ENCODE results near the gene NR2C2. TPM values are rescaled to one million over a fixed set of nuclear protein-coding genes. Genes with fewer than 3 reads are reported as not detected.

Gene NR2C2
- total RNA-seq, 2 donors from 2014 or later = 75.9 to 79.1 TPM

DNA sequence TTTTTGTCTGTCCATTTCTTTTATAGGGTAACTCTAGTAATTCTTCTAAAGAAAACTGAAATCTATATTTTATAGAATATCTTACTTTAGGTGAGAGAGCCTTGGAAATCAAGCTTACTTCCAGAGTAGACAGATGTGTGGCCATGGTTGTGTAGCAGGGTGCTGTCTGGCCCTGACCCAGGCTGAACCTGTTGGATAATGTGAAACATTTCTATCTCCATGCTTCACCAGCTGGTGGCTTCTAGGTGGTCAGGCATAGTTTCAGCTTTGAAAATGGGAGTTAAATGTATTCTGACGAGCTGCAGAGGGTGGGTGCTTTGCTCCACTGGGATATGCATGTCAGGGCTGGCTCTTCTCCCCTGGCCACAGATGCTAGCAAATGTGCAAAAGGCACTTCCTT lies 20.8 kb upstream of the NR2C2 start:
- Mint-ChIP-seq H3K27me3 (ENCODE audit: low read depth) (no peaks in the 10 kb centered on the region), H3K36me3 (ENCODE audit: insufficient read depth in 2 of 2) (no peaks in the 10 kb centered on the region), H3K4me1 (ENCODE audit: low read depth) (no peaks in the 10 kb centered on the region), H3K9me3 (no peaks in the 10 kb centered on the region), H3K4me3 (no peak overlapping the region), H3K27ac (no peak overlapping the region)
- DNase-seq = no peak
- ATAC-seq (replicated peaks in 1 of 2) = no peak

DNA sequence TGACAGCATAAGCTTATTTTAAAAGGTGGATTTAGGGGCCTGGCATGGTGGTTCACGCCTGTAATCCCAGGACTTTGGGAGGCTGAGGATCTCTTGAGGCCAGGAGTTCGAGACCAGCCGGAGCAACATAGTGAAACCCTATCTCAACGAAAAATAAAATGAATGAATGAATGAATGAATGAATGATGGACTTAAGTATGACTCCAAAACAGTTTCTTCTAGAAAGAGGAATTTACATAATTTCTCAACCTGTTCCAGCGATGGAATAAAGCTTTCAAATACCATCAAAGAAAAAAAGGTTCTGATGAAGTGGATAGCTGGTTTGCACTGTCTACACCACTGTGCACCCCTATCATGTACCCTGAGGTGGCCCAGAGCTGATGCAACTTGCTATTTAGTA lies 20.1 kb upstream of the NR2C2 start:
- Mint-ChIP-seq H3K27ac (no peak overlapping the region), H3K9me3 (no peaks in the 10 kb centered on the region), H3K4me3 (no peak overlapping the region), H3K27me3 (ENCODE audit: low read depth) (no peaks in the 10 kb centered on the region), H3K4me1 (ENCODE audit: low read depth) (no peaks in the 10 kb centered on the region), H3K36me3 (ENCODE audit: insufficient read depth in 2 of 2) (no peaks in the 10 kb centered on the region)
- no peak for DNase-seq
- ATAC-seq (replicated peaks in 1 of 2) = no peak

DNA sequence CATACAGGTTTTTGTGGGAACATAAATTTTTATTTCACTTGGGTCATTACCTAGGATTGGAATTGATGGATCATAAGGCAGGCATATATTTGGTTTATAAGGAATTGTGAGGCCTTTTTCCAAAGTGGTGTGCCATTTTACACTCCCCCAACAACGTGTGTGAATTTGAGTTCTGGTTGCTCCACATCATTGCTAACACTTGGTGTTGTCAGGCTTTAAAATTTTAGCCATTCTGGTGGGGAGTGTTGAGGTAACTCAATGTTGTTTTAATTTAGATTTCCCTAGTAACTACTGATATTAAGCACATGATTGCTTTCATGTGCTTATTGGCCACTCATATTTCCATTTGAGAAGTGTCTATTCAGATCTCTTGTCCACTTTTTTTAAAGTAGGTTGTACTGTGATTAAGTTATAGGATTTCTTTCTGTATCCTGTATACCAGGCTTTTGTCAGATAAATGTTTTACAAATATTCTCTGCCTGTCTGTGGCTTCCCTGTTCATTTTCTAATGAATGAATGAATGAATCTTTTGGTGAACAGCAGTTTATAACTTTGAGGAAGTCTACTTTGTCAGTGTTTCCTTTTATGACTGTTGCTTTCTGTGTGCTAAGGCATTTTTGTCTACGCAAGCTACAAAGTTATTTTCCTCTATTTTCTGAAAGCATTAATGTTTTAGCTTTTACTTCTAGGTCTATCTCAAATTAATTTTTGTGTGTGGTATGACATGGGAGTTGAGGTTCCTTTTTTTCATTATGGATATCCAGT lies 17.9 kb upstream of the NR2C2 start:
- Mint-ChIP-seq H3K27ac (no peak overlapping the region), H3K4me1 (ENCODE audit: low read depth) (no peaks in the 10 kb centered on the region), H3K4me3 (no peak overlapping the region), H3K9me3 (no peaks in the 10 kb centered on the region), H3K27me3 (ENCODE audit: low read depth) (no peaks in the 10 kb centered on the region), H3K36me3 (ENCODE audit: insufficient read depth in 2 of 2) (no peaks in the 10 kb centered on the region)
- DNase-seq (no peak), ATAC-seq (replicated peaks in 1 of 2) (no peak)

DNA sequence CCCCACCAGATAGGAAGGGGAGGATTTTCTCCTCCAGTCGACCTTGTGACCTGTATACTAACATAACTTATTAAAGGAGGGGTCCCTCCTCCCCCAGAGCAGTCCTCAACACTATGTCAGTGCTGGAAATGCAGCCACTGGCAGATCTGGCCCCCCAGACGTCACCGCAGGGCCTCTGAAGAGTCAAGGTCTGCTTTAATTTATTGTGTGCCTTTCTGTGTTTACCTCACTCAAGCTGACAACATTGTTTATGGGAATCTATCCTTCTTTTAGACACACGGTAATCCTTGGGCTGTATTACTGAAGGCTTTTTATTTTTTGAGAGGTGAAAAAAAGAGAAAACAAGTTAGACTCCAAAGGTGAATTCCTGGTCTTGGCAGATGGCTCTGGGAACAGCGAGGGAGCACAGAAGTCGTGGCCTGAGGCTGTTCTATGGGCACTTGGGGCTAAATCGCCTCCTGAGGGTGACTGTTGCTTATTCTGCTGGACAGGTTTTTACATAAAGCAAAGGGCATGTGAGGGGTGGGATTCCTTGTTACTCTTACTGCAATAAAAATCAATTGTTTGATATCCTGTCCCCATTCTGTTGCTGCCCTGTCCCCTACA lies 13.5 kb upstream of the NR2C2 start:
- H3K27ac Mint-ChIP-seq = no peak overlapping the region
- no peak for DNase-seq
- no peaks in the 10 kb centered on the region for H3K36me3 Mint-ChIP-seq (ENCODE audit: insufficient read depth in 2 of 2)
- H3K27me3 Mint-ChIP-seq (ENCODE audit: low read depth) = no peaks in the 10 kb centered on the region
- H3K4me1 Mint-ChIP-seq (ENCODE audit: low read depth) = no peaks in the 10 kb centered on the region
- no peak for ATAC-seq (replicated peaks in 1 of 2)
- no peak overlapping the region for H3K4me3 Mint-ChIP-seq
- H3K9me3 Mint-ChIP-seq = no peaks in the 10 kb centered on the region

DNA sequence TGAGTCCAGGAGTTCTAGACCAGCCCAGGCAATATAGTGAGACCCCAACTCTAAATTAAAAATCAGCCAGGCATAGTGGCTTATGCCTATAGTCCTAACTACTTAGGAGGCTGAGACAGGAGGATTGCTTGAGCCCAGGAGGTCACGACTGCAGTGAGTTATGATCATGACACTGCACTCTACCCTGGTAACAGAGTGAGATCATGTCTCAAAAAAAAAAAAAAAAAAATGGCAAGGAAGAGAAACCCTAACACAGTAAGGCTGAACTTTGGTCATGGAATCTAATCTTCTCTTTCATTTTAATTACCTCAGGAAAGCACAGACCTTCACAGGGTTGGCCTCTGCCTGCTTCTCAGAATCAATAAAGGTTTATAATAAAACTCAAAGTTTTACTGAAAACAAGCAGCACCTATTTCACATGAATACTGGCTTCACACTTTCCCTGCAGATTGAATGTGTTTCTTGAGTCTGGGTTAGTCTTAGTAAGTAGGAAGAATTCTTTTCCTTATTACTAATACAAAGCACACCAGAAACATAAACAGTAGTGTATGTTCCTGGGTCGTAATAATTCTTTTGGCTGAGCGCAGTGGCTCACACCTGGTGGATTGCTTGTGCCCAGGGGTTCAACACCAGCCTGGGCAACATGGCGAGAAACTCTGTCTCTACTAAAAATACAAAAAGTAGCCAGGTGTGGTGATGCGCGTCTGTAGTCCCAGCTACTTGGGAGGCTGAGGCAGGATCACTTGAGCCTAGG lies 11.6 kb upstream of the NR2C2 start:
- no peaks in the 10 kb centered on the region for H3K4me1 Mint-ChIP-seq (ENCODE audit: low read depth)
- no peaks in the 10 kb centered on the region for H3K36me3 Mint-ChIP-seq (ENCODE audit: insufficient read depth in 2 of 2)
- no peak for DNase-seq
- no peak overlapping the region for H3K27ac Mint-ChIP-seq
- H3K4me3 Mint-ChIP-seq = no peak overlapping the region
- H3K27me3 Mint-ChIP-seq (ENCODE audit: low read depth) = no peaks in the 10 kb centered on the region
- no peak for ATAC-seq (replicated peaks in 1 of 2)
- no peaks in the 10 kb centered on the region for H3K9me3 Mint-ChIP-seq

DNA sequence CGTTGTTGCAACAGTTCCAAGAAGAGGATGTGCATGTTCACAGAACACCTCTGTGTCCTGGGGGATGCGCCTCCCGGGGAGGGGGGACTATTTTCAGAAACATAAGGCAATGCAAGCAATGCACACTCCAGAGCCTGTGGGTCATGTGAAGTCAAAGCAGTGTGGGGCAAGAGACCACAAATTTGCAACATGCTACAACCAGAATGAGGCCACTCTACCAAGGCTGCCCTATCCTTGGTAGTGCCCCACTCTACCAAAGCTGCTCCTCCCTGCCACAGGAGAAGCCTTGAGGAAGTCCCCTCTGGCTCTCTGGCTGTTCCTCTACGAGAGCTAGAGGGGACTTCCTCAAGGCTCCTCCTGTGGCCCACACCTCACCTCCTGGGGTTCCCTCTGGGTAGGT lies 8.4 kb upstream of the NR2C2 start:
- Mint-ChIP-seq H3K9me3 (no peaks in the 10 kb centered on the region), H3K4me3 (no peak overlapping the region), H3K4me1 (ENCODE audit: low read depth) (peaks cover 2% of the 10 kb centered on the region), H3K27me3 (ENCODE audit: low read depth) (no peaks in the 10 kb centered on the region), H3K27ac (no peak overlapping the region), H3K36me3 (ENCODE audit: insufficient read depth in 2 of 2) (peaks cover 0 to under 1% of the 10 kb centered on the region in 2 donors)
- ATAC-seq (replicated peaks in 1 of 2) (no peak), DNase-seq (no peak)

DNA sequence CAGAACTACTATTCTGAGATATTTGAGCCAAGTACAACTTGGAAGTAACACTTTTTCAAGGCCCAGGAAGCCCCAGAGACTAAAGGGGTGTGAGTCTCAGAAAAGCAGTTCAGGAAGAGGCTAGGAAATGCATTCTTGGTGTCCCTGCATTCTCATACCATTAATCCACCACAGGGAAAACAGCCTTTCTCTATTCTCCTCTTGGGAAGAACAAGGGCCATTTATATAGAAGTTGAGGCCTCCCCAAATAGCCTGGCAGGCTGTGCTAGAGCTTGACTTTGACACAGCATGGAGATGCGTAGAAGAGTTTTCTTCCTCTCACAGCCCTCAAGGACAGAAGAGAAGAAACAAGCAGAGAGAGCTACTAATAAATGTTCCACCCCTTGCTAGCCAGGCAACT lies 5.5 kb upstream of the NR2C2 start:
- H3K4me3 Mint-ChIP-seq = no peak overlapping the region
- ATAC-seq (replicated peaks in 1 of 2) (no peak), DNase-seq (no peak)
- H3K27me3 Mint-ChIP-seq (ENCODE audit: low read depth) = no peaks in the 10 kb centered on the region
- no peaks in the 10 kb centered on the region for H3K9me3 Mint-ChIP-seq
- peaks cover 7 to 16% of the 10 kb centered on the region in 2 donors for H3K36me3 Mint-ChIP-seq (ENCODE audit: insufficient read depth in 2 of 2)
- H3K27ac Mint-ChIP-seq = peak overlapping the region; percentile 33
- H3K4me1 Mint-ChIP-seq (ENCODE audit: low read depth) = peaks cover 20% of the 10 kb centered on the region

DNA sequence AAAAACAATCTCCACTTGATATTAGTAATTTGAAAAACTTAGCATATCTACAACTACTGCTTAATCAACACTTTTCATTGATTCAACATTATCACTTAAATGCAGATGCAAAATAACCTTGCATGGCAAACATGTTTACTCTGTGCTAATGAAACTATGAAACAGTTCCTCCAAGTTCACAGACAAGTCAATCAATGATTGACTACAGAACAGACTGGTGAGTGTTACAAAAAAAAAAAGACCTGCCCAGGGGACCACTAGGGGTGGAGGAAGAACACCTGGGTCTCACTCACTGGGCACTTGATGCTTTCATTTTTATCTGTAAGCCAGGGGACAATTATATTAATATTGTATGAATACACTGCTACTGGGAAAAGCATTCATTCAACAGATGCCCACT lies 4.3 kb upstream of the NR2C2 start:
- ATAC-seq (replicated peaks in 1 of 2) (no peak), DNase-seq (no peak)
- H3K4me3 Mint-ChIP-seq = no peak overlapping the region
- H3K27me3 Mint-ChIP-seq (ENCODE audit: low read depth) = no peaks in the 10 kb centered on the region
- no peaks in the 10 kb centered on the region for H3K9me3 Mint-ChIP-seq
- peaks cover 20% of the 10 kb centered on the region for H3K4me1 Mint-ChIP-seq (ENCODE audit: low read depth)
- no peak overlapping the region for H3K27ac Mint-ChIP-seq
- peaks cover 9 to 19% of the 10 kb centered on the region in 2 donors for H3K36me3 Mint-ChIP-seq (ENCODE audit: insufficient read depth in 2 of 2)

DNA sequence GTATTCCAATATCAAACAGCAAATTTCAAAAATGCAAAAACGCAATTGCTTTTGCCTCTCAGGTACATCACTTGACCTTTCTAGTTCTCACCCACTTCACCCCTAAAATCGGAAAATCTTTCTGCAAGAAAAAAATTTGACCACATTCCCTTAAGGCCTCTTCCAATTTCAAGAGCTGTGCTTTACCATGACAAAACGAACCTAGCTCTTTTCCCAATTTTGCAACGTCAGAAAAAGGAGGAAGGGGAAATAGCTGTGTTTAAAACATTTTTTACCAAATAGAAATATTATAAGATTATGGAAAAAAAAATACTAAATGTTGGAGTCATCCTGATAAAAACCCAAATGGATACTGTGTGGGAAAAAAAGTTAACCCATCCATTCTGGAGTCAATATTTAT lies 1.1 kb upstream of the NR2C2 start:
- Mint-ChIP-seq H3K4me1 (ENCODE audit: low read depth) (peaks cover 40% of the 10 kb centered on the region), H3K27ac (peak overlapping the region; percentile 99), H3K27me3 (ENCODE audit: low read depth) (no peaks in the 10 kb centered on the region), H3K9me3 (no peaks in the 10 kb centered on the region), H3K4me3 (peak overlapping the region; percentile 98 to 100), H3K36me3 (ENCODE audit: insufficient read depth in 2 of 2) (peaks cover 10 to 19% of the 10 kb centered on the region in 2 donors)
- ATAC-seq (replicated peaks in 1 of 2) = no peak
- DNase-seq = no peak

DNA sequence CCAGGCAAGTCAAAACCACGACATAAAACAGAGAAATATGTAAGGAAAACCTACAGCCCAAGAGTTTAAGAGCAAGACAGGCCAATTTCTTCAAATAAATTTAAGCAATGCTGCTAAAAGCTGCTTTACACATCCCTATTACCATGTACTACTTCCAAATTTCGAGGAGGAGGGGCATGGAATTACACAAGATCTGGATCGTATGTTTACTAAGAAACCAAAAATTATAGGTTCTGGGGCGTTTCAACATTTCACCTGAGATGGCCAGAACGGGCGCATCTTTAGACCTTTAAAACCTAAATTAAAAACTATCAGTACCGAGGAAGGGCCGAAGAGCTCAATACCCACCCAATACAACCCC lies 664 bp upstream of the NR2C2 start:
- H3K27me3 Mint-ChIP-seq (ENCODE audit: low read depth) = no peaks in the 10 kb centered on the region
- ATAC-seq (replicated peaks in 1 of 2) (no peak), DNase-seq (no peak)
- no peaks in the 10 kb centered on the region for H3K9me3 Mint-ChIP-seq
- peak overlapping the region; percentile 99 for H3K27ac Mint-ChIP-seq
- H3K4me3 Mint-ChIP-seq = peak overlapping the region; percentile 98 to 100
- H3K4me1 Mint-ChIP-seq (ENCODE audit: low read depth) = peaks cover 40% of the 10 kb centered on the region
- peaks cover 10 to 19% of the 10 kb centered on the region in 2 donors for H3K36me3 Mint-ChIP-seq (ENCODE audit: insufficient read depth in 2 of 2)

DNA sequence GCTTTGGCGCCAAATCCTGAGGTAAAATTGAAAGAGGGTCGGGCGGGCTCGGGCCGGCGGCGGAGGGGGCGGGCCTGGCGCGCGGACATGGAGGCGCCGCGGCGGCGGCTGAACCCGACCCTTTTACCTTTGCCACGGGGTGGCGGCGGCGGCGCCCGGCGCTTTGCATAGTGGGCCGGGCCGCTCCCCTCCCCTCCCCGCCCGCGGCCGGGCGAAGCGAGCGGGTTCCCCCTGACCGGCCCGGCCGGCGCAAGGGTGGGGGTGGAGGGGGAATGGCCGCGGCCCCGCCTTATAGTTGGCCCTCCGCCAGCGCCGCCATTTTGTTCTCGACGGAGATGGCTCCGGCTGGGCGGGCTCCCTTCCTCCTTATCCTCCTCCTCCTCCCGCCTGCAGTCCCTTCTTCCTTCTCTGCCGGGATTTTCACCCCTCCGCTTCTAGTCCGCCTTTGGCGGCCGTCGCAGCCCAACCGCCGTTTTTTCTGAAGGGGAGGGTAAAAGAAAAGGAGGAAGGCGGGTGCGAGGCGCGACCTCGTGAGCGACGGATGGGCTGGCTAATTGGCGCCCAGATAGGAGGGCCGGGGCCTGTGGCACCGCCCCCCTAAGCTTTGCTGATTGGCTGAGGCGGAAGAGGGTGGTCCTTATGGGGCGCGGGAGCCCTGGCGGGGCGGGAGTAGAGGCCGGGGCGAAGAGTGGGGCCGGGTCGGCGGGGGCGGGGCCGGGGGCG lies 664 bp downstream of the NR2C2 start:
- ATAC-seq (replicated peaks in 1 of 2) (peak; percentile 92), DNase-seq (peak; percentile 98)
- no peaks in the 10 kb centered on the region for H3K9me3 Mint-ChIP-seq
- H3K27me3 Mint-ChIP-seq (ENCODE audit: low read depth) = no peaks in the 10 kb centered on the region
- H3K36me3 Mint-ChIP-seq (ENCODE audit: insufficient read depth in 2 of 2) = peaks cover 10 to 19% of the 10 kb centered on the region in 2 donors
- H3K4me1 Mint-ChIP-seq (ENCODE audit: low read depth) = peaks cover 43% of the 10 kb centered on the region
- peak overlapping the region; percentile 98 to 100 for H3K4me3 Mint-ChIP-seq
- peak overlapping the region; percentile 99 for H3K27ac Mint-ChIP-seq

DNA sequence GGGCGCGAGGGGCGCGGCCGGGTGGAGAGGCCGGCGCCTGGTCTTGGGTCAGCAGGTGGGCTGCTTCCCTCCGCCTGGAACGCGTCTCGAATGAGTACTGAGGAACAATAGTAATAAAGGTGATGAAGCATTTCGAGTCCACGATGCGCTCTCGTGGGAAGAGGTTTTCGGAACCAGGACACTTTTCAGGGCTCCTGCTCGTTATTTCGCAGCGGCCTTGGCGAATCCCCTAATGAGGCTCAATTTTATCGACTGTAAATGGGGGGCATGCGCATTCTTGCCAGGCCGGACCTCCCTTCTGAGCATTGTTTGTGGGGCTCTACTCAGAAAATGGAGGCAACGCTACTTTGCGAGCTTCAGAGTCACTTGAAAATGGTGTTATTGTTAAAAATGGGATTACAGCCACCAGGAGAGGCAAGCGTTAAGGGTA lies 1.2 kb downstream of the NR2C2 start:
- Mint-ChIP-seq H3K27me3 (ENCODE audit: low read depth) (no peaks in the 10 kb centered on the region), H3K4me1 (ENCODE audit: low read depth) (peaks cover 43% of the 10 kb centered on the region), H3K36me3 (ENCODE audit: insufficient read depth in 2 of 2) (peaks cover 10 to 19% of the 10 kb centered on the region in 2 donors)

DNA sequence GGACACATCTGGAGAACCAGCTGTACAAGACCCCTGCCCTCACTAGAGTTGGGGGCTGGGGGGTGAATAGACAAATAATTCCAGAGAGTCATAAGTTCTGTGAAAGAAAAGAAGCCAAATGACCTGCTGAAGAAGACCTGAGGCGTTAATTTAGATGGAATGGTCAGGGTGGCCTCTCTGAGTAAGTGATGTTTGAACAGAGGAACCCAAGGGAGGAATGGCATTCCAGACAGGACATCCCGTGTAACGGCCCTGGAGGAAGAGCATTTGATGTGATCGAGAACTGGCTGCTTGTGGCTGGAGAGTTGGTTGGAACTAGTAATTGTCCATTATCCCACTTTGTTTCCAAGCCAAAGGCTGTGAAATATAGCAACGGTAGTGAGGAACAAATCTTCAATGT lies 1.7 kb downstream of the NR2C2 start:
- Mint-ChIP-seq H3K27me3 (ENCODE audit: low read depth) (no peaks in the 10 kb centered on the region), H3K36me3 (ENCODE audit: insufficient read depth in 2 of 2) (peaks cover 10 to 17% of the 10 kb centered on the region in 2 donors), H3K27ac (peak overlapping the region; percentile 99), H3K9me3 (no peaks in the 10 kb centered on the region), H3K4me1 (ENCODE audit: low read depth) (peaks cover 40% of the 10 kb centered on the region), H3K4me3 (peak overlapping the region; percentile 97 to 98)
- ATAC-seq (replicated peaks in 1 of 2) = no peak
- DNase-seq = no peak

More for the DNA sequence above, 1.2 kb downstream of the NR2C2 start:
- peak overlapping the region; percentile 97 to 98 for H3K4me3 Mint-ChIP-seq
- DNase-seq (no peak), ATAC-seq (replicated peaks in 1 of 2) (no peak)
- no peaks in the 10 kb centered on the region for H3K9me3 Mint-ChIP-seq
- H3K27ac Mint-ChIP-seq = peak overlapping the region; percentile 99

Measured in activated T-cell treated with anti-CD3 and anti-CD28 coated beads, Interleukin-2, amount 50 U/mL, for 72 hours (primary cell).